H1 (cell line): ENCODE measurements around the gene ARFRP1. TPM values are rescaled to one million over a fixed set of nuclear protein-coding genes. Genes with fewer than 3 reads are reported as not detected.

Experiments used
- ATF3 ChIP-seq: IDR thresholded peaks from 2 replicates; pipeline ENCODE4 v1.6.1; 2011; ENCODE audit warnings: low read depth, mild to moderate bottlenecking, low read length; ENCODE audit not compliant: insufficient read depth
- CHD1 ChIP-seq: IDR thresholded peaks from 2 replicates; pipeline ENCODE4 v1.6.1; 2012; ENCODE audit warnings: low read depth, low read length, improper control_type of control experiment
- RXRA ChIP-seq: IDR thresholded peaks from 2 replicates; pipeline ENCODE4 v1.6.1; 2011; ENCODE audit warnings: low read depth, mild to moderate bottlenecking, low read length, moderate library complexity; ENCODE audit not compliant: insufficient read depth
- polyA plus RNA-seq, 7 experiments: library from polyadenylated mRNA; depleted of rRNA in 3 of 7; stranded (reverse) in 5 of 7; unstranded in 2 of 7; fragments of >200 nt in 5 of 7; fragments of 200-250 nt in 2 of 7; gene quantifications; 1 replicate in 5 of 7; 2 replicates in 1 of 7; 4 replicates in 1 of 7; pipeline versions ENCODE4 v1.2.1 to v1.2.3, GENCODE V29; 2011 to 2013; ENCODE audit warnings: missing spikeins in 2 of 7, mixed read lengths in 2 of 7
- total RNA-seq: library from RNA; stranded (reverse); fragmentation: NEBNext Ultra II Directional; extraction: Animal tissue kit (Norgen Biotek cat#: 25700); gene quantifications from 2 replicates; pipeline ENCODE4 v1.2.1, GENCODE V29; 2021

Gene ARFRP1
- total and polyA plus RNA-seq, 2 of the 8 experiments (the other 6 are each of a cell fraction or from before 2014, with no cell fraction given): 12.9 to 22.9 TPM

DNA sequence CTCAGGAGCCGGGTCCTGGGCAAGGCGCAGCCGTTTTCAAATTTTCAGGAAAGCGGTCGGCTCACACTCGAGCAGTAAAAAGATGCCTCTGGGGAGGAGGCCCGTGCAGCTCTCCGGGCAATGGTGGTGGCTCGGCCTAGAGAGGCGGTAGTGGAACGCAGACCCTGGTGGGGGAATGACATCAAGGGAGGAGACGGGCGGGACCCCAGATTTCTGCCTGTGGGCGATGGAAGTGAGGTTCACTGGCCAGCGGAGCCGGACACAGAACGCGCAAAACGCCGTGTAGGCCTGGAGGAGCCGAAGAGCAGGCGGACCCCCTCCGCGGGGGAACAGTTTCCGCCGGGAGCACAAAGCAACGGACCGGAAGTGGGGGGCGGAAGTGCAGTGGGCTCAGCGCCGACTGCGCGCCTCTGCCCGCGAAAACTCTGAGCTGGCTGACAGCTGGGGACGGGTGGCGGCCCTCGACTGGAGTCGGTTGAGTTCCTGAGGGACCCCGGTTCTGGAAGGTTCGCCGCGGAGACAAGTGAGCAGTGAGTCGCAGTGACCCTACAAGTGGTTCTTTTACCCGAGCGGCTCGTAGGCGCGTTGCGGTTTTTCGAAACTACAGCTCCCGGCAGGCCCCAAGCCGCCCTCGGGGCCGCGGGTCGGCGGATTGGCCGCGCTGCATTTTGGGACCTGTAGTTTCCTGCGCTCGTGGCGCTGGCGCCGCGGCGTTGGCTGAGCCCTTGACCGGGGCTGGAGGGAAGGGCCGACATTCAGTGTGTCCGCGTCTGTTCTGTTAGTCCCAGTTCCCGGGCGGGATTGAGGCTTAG is 49.6 kb downstream of the ARFRP1 start, which contains the start of gene RTEL1 (continued):
- 0 out of 2 replicates have a peak, but pooled peaks have one; percentile 11 for TF ChIP-seq ATF3
- TF ChIP-seq CHD1: no peak
- no peak for TF ChIP-seq RXRA
